Stomach (tissue), 4 donors: ENCODE data around the gene LRP2BP.

Experiments
- EP300 ChIP-seq: sonication (generic); formaldehyde crosslinking; IDR thresholded peaks from one replicate; pipeline ENCODE4 v1.6.1; 2017; ENCODE audit warnings: antibody characterized with exemption
- POLR2AphosphoS5 ChIP-seq, 3 donors: sonication (generic); formaldehyde crosslinking; IDR thresholded peaks; one replicate each; pipeline ENCODE4 v1.6.1; 2016; ENCODE audit warnings: antibody characterized with exemption in 3 of 3
- TF ChIP-seq, protein P1 (sequence below), 7 experiments: fragments of 450-650 bp in 4 of 7; fragments of 200-600 bp in 3 of 7; sonication (generic) in 3 of 7; IDR thresholded peaks; one replicate each; pipeline ENCODE4 v1.5.1; 2016 to 2019; ENCODE audit warnings: antibody characterized with exemption in 7 of 7, control low read depth in 2 of 7, mild to moderate bottlenecking in 1 of 7

- TF ChIP-seq, protein P1, sequence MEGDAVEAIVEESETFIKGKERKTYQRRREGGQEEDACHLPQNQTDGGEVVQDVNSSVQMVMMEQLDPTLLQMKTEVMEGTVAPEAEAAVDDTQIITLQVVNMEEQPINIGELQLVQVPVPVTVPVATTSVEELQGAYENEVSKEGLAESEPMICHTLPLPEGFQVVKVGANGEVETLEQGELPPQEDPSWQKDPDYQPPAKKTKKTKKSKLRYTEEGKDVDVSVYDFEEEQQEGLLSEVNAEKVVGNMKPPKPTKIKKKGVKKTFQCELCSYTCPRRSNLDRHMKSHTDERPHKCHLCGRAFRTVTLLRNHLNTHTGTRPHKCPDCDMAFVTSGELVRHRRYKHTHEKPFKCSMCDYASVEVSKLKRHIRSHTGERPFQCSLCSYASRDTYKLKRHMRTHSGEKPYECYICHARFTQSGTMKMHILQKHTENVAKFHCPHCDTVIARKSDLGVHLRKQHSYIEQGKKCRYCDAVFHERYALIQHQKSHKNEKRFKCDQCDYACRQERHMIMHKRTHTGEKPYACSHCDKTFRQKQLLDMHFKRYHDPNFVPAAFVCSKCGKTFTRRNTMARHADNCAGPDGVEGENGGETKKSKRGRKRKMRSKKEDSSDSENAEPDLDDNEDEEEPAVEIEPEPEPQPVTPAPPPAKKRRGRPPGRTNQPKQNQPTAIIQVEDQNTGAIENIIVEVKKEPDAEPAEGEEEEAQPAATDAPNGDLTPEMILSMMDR (IDR thresholded peaks at IDR 0.05) = no peak
- TF ChIP-seq EP300 (no peak), POLR2AphosphoS5 (IDR thresholded peaks at IDR 0.05) (no peak)
Measured at GRCh38 chr4:185384930-185385331, 10.8 kb downstream of the LRP2BP start.
